Suprapubic skin (tissue), 4 donors: Measurements from ENCODE around the gene NQO1. TPM values are rescaled to one million over a fixed set of nuclear protein-coding genes. Genes with fewer than 3 reads are reported as not detected.
A peak's percentile ranks its signal among the peaks of the same experiment; 100 is the strongest.

Experiments
- DNase-seq, 2 donors: peaks; one replicate each; pipeline ENCODE4 v3.0.0-alpha.2; 2019; ENCODE audit warnings: low spot score in 2 of 2
- H3K27ac ChIP-seq: fragments of 200-600 bp; sonication (generic); one replicate; pipeline ENCODE4 v1.5.1; 2019
- H3K27me3 ChIP-seq: fragments of 200-600 bp; sonication (generic); one replicate; pipeline ENCODE4 v1.5.1; 2019
- H3K36me3 ChIP-seq: fragments of 200-600 bp; sonication (generic); one replicate; pipeline ENCODE4 v1.5.1; 2019
- H3K4me1 ChIP-seq: fragments of 200-600 bp; sonication (generic); one replicate; pipeline ENCODE4 v1.5.1; 2019
- H3K4me3 ChIP-seq: fragments of 200-600 bp; sonication (generic); one replicate; pipeline ENCODE4 v1.5.1; 2019; ENCODE audit warnings: mild to moderate bottlenecking
- H3K9me3 ChIP-seq: fragments of 200-600 bp; sonication (generic); one replicate; pipeline ENCODE4 v1.5.1; 2019
- EP300 ChIP-seq: sonication (generic); formaldehyde crosslinking; IDR thresholded peaks from one replicate; pipeline ENCODE4 v1.6.1; 2017; ENCODE audit warnings: antibody characterized with exemption
- POLR2A ChIP-seq, 2 donors: fragments of 450-650 bp; IDR thresholded peaks; one replicate each; pipeline ENCODE4 v1.6.1; 2017; ENCODE audit warnings: antibody characterized with exemption in 2 of 2, mild to moderate bottlenecking in 2 of 2, moderate library complexity in 2 of 2
- POLR2AphosphoS5 ChIP-seq, 3 donors: sonication (generic); formaldehyde crosslinking; IDR thresholded peaks; one replicate each; pipeline ENCODE4 v1.6.1; 2017; ENCODE audit warnings: antibody characterized with exemption in 3 of 3
- WGBS: methylation state at CpG from one replicate; pipeline ENCODE4 v1.1.5; 2018; 5-methylcytosine and 5-hydroxymethylcytosine counted together
- total RNA-seq, 4 donors: library from RNA; depleted of rRNA; stranded (reverse); fragments of >200 nt; gene quantifications; one replicate each; pipeline ENCODE4 v1.1.0, GENCODE V29; 2016
- TF ChIP-seq, protein P1 (sequence below), 2 donors: fragments of 200-600 bp in 1 of 2; fragments of 450-650 bp in 1 of 2; sonication (generic) in 1 of 2; IDR thresholded peaks; one replicate each; pipeline ENCODE4 v1.5.1; 2016 to 2019; ENCODE audit warnings: antibody characterized with exemption in 2 of 2, mild to moderate bottlenecking in 1 of 2, moderate library complexity in 1 of 2

The NQO1 gene
- total RNA-seq, 4 donors from 2014 or later, result 10.2 to 34.6 (median 21.4) TPM

- H3K4me3 ChIP-seq, result no peak overlapping the region
- no peaks in the 10 kb centered on the region for H3K9me3 ChIP-seq
- no peak overlapping the region for H3K27ac ChIP-seq
- 90% methylated on average over 6 of the region's 6 CpGs for WGBS
- TF ChIP-seq POLR2A (IDR thresholded peaks at IDR 0.05), result no peak
- TF ChIP-seq, protein P1, sequence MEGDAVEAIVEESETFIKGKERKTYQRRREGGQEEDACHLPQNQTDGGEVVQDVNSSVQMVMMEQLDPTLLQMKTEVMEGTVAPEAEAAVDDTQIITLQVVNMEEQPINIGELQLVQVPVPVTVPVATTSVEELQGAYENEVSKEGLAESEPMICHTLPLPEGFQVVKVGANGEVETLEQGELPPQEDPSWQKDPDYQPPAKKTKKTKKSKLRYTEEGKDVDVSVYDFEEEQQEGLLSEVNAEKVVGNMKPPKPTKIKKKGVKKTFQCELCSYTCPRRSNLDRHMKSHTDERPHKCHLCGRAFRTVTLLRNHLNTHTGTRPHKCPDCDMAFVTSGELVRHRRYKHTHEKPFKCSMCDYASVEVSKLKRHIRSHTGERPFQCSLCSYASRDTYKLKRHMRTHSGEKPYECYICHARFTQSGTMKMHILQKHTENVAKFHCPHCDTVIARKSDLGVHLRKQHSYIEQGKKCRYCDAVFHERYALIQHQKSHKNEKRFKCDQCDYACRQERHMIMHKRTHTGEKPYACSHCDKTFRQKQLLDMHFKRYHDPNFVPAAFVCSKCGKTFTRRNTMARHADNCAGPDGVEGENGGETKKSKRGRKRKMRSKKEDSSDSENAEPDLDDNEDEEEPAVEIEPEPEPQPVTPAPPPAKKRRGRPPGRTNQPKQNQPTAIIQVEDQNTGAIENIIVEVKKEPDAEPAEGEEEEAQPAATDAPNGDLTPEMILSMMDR (IDR thresholded peaks at IDR 0.05), result no peak
- TF ChIP-seq EP300, result no peak
- no peak for TF ChIP-seq POLR2AphosphoS5 (IDR thresholded peaks at IDR 0.05)
- no peaks in the 10 kb centered on the region for H3K27me3 ChIP-seq
- no peak for DNase-seq
- no peaks in the 10 kb centered on the region for H3K36me3 ChIP-seq
- H3K4me1 ChIP-seq, result peaks cover under 1% of the 10 kb centered on the region
These were observed 42.3 kb upstream of the NQO1 start for GRCh38 chr16:69768666-69769065.

DNA sequence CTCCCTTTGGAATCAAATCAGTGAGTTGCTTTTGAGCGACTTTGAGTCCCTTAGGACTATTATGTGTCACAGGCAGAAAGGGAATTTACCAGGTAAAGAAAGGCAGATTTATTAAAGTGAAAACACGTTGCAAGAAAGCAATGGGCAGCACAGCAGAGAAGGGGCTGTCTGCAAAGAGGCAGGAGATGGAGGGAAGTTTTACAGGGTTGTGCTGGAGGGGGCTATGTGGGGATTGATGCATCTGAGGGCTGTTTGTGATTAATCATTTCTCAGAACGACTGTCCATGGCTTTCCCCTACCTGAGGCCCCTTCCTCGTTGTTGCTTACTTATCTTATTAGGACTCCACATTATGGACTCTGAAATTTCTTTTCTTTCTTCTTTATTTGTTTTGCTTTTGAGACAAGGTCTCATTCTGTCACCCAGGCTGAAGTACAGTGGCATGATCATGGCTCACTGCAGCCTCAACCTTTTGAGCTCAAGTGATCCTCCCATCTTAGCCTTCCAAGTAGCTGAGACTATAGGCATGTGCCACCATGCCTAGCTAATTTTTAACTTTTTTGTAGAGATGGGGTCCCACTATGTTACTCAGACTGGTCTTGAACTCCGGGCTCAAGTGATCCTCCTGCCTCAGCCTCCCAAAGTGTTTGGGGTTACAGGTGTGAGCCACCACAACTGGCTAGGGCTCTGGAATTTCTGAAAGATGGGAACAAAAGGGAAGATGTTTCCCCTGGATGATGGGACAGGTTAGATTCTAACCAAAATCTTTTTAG is 41.3 kb upstream of the NQO1 start:
- Histone ChIP-seq H3K27ac (no peak overlapping the region), H3K4me3 (no peak overlapping the region), H3K27me3 (no peaks in the 10 kb centered on the region), H3K9me3 (no peaks in the 10 kb centered on the region), H3K4me1 (peaks cover 9% of the 10 kb centered on the region), H3K36me3 (no peaks in the 10 kb centered on the region)
- TF ChIP-seq, protein P1 (IDR thresholded peaks at IDR 0.05), result no peak
- TF ChIP-seq POLR2AphosphoS5 (IDR thresholded peaks at IDR 0.05), result no peak
- TF ChIP-seq EP300, result no peak
- no peak for TF ChIP-seq POLR2A (IDR thresholded peaks at IDR 0.05)
- DNase-seq, result no peak
- WGBS, result 83% methylated on average over 5 of the region's 5 CpGs

DNA sequence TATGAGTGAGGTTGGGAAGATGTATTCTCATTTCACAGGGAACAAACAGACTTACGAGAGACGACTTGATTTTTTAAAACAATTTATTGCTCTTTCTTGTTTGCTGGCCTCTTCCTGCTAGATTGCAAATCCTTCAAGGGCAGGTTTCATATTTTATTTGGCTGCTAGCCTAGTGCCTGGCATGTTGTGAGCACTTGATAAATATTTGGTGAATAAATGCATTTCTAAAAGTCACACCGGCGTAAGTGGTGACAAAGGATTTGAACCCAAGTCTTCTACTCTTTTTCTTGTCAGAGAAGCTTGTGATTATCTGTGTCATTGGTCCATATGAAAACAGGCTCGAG is 37.2 kb upstream of the NQO1 start:
- WGBS, result 43% methylated on average over 5 of the region's 5 CpGs
- peaks cover 15% of the 10 kb centered on the region for H3K4me1 ChIP-seq
- TF ChIP-seq POLR2AphosphoS5 (IDR thresholded peaks at IDR 0.05) (no peak), EP300 (no peak), POLR2A (IDR thresholded peaks at IDR 0.05) (no peak)
- TF ChIP-seq, protein P1 (IDR thresholded peaks at IDR 0.05), result no peak
- DNase-seq, result no peak
- H3K27ac ChIP-seq, result peak overlapping the region; percentile 88
- peak overlapping the region; percentile 79 for H3K4me3 ChIP-seq
- no peaks in the 10 kb centered on the region for H3K27me3 ChIP-seq
- no peaks in the 10 kb centered on the region for H3K9me3 ChIP-seq
- no peaks in the 10 kb centered on the region for H3K36me3 ChIP-seq

DNA sequence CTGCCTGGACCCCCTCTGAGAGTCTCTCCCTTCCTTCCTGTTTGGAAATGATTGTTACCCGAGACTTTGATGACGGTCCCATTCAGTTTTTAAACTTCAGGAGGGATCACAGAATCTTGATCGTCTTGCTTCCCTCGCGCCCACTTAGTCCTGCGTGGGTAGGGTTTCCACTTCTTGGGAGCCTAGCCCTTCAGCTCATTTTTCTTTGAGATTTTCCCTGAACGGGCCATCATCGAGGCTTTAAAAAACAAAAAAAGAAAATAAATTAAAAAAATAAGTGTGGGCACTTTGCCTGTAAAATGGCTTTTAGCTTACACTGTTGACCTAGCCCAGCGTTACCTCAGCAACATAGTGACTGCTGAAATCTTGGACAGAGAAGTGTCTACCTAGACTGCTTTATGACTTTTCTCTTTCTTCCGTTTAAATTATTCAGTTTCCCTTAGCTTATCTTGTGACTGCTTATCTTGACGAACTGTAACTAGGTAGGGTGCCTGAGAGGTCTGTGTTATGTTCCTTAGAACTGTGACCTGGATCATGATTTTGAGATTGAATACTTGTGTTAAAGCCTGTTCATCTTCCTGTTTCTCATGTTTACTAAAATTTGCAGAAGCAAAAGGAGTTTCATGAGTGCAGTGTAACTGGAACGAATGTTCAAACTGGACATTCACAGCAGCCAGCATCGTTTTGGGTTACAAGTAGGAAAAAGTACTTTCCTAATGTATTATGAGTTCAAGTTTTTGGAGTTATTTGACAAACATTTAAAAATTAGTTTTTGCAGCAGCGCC is 36.6 kb upstream of the NQO1 start:
- Histone ChIP-seq H3K4me3 (peak overlapping the region; percentile 79), H3K27me3 (no peaks in the 10 kb centered on the region), H3K9me3 (no peaks in the 10 kb centered on the region), H3K36me3 (no peaks in the 10 kb centered on the region), H3K4me1 (peaks cover 15% of the 10 kb centered on the region), H3K27ac (peak overlapping the region; percentile 88)
- TF ChIP-seq POLR2A (IDR thresholded peaks at IDR 0.05), result no peak
- TF ChIP-seq, protein P1 (IDR thresholded peaks at IDR 0.05), result no peak
- no peak for TF ChIP-seq POLR2AphosphoS5 (IDR thresholded peaks at IDR 0.05)
- TF ChIP-seq EP300, result no peak
- 5% methylated on average over 14 of the region's 14 CpGs for WGBS
- DNase-seq, result no peak
